ENCODE measurements around the gene ABCB1.

DNA sequence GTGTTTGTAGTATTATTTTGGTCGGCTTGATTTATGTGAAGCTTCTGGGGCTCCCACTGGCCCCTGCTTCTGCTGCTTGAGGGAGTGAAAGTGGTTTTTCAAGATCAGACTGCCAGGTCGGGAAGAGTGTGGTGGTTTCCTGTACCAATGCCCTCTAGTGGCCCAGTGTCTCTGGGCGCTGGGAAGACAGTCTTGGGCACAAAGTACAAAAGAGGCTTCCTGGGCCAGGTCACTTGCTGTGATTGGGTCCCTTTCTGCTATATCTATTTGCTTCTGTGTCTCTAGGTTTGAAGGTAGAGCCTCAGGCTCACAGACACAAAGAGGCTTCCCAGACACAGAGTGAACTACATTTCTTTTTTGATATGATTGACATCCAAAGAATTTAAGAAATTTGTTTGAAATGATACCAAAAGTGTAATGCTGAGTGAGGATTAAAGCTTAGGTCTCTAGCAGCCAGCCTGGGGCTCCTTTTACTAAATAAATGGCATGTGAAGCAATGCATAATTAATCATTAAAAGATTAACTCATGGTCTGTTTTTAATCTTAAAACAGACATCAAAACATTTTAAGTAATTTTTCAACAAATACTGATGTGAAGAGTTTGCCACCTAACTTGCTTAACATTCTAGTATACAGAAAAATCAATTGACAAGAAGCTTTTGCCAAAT lies 36.3 kb downstream of the ABCB1 start:
- TF ChIP-seq, protein P1, sequence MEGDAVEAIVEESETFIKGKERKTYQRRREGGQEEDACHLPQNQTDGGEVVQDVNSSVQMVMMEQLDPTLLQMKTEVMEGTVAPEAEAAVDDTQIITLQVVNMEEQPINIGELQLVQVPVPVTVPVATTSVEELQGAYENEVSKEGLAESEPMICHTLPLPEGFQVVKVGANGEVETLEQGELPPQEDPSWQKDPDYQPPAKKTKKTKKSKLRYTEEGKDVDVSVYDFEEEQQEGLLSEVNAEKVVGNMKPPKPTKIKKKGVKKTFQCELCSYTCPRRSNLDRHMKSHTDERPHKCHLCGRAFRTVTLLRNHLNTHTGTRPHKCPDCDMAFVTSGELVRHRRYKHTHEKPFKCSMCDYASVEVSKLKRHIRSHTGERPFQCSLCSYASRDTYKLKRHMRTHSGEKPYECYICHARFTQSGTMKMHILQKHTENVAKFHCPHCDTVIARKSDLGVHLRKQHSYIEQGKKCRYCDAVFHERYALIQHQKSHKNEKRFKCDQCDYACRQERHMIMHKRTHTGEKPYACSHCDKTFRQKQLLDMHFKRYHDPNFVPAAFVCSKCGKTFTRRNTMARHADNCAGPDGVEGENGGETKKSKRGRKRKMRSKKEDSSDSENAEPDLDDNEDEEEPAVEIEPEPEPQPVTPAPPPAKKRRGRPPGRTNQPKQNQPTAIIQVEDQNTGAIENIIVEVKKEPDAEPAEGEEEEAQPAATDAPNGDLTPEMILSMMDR (IDR thresholded peaks at IDR 0.05; ENCODE audit: borderline replicate concordance, extremely low read depth, low read length, poor library complexity, severe bottlenecking): peak; percentile 66
- no peak for TF ChIP-seq EZH2 (IDR thresholded peaks at IDR 0.05; ENCODE audit: borderline replicate concordance, low read depth, low read length, severe bottlenecking)

All from DND-41 (cell line).